ENCODE measurements around the gene TMPRSS4. TPM values are rescaled to one million over a fixed set of nuclear protein-coding genes. Genes with fewer than 3 reads are reported as not detected.

The TMPRSS4 gene
- total RNA-seq, 1 donor from 2014 or later, result 12.1 TPM

DNA sequence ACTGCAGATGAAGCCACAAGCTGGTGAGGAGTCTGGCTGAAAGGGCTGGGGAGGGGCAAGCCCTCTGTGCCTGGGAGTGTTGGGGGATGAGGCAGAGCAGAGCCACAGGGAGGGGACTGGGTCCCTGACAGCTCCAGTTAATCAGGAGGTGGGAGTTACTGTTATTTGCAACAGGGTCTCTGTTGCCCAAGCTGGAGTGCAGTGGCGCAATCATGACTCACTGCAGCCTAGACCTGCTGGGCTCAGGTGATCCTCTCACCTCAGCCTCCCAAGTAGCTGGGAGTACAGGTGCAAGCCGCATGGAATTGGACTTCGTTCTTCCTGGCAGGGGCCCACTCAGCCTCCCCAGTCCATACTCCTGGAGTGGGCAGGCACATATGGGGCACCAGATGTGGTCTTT lies 91.9 kb downstream of the TMPRSS4 start:
- TF ChIP-seq CTCF (IDR thresholded peaks at IDR 0.05; ENCODE audit: unreplicated experiment), result no peak
- no peak for DNase-seq (ENCODE audit: low spot score, unreplicated experiment)
- no peak overlapping the region for H3K27ac Mint-ChIP-seq
- H3K9me3 Mint-ChIP-seq (ENCODE audit: low read depth), result no peaks in the 10 kb centered on the region
- no peak overlapping the region for H3K4me3 Mint-ChIP-seq (ENCODE audit: low read depth)
- H3K27me3 Mint-ChIP-seq, result peaks cover 71% of the 10 kb centered on the region
- H3K4me1 Mint-ChIP-seq (ENCODE audit: low read depth), result no peaks in the 10 kb centered on the region
- H3K36me3 Mint-ChIP-seq (ENCODE audit: insufficient read depth), result no peaks in the 10 kb centered on the region

GRCh38 chr11:118169300-118170140 lies 92.6 kb downstream of the TMPRSS4 start:
- DNase-seq (ENCODE audit: low spot score, unreplicated experiment), result no peak
- no peak overlapping the region for H3K27ac Mint-ChIP-seq
- H3K36me3 Mint-ChIP-seq (ENCODE audit: insufficient read depth), result no peaks in the 10 kb centered on the region
- H3K27me3 Mint-ChIP-seq, result peaks cover 73% of the 10 kb centered on the region
- TF ChIP-seq CTCF (IDR thresholded peaks at IDR 0.05; ENCODE audit: unreplicated experiment), result no peak
- no peak overlapping the region for H3K4me3 Mint-ChIP-seq (ENCODE audit: low read depth)
- H3K9me3 Mint-ChIP-seq (ENCODE audit: low read depth), result no peaks in the 10 kb centered on the region
- no peaks in the 10 kb centered on the region for H3K4me1 Mint-ChIP-seq (ENCODE audit: low read depth)

GRCh38 chr11:118170231-118170630 lies 93.4 kb downstream of the TMPRSS4 start:
- no peak for TF ChIP-seq CTCF (IDR thresholded peaks at IDR 0.05; ENCODE audit: unreplicated experiment)
- Mint-ChIP-seq H3K4me1 (ENCODE audit: low read depth) (no peaks in the 10 kb centered on the region), H3K27me3 (peaks cover 80% of the 10 kb centered on the region), H3K36me3 (ENCODE audit: insufficient read depth) (no peaks in the 10 kb centered on the region), H3K9me3 (ENCODE audit: low read depth) (no peaks in the 10 kb centered on the region), H3K4me3 (ENCODE audit: low read depth) (no peak overlapping the region), H3K27ac (no peak overlapping the region)
- DNase-seq (ENCODE audit: low spot score, unreplicated experiment), result no peak

DNA sequence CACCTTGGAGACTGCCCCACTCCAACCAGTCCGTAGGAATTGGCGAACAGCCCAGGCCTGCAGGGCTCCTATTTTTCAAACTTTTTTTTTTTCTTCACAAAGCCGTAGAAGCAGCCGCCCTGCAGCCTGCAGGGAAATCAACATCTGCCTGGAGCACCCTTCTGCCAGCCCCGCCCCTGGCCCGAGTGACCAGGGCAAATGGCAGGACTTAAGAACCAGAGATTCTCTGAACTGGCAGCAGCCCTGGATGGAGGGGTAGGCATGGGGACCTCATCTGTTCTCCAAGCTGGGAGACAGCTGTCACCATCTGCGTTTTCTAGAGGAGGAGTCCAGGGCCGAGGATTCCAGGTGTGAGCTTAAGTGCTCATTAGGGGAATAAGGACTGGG lies 94.0 kb downstream of the TMPRSS4 start:
- TF ChIP-seq CTCF (IDR thresholded peaks at IDR 0.05; ENCODE audit: unreplicated experiment), result no peak
- H3K27me3 Mint-ChIP-seq, result peaks cover 87% of the 10 kb centered on the region
- no peak for DNase-seq (ENCODE audit: low spot score, unreplicated experiment)
- no peaks in the 10 kb centered on the region for H3K36me3 Mint-ChIP-seq (ENCODE audit: insufficient read depth)
- H3K4me3 Mint-ChIP-seq (ENCODE audit: low read depth), result no peak overlapping the region
- no peaks in the 10 kb centered on the region for H3K9me3 Mint-ChIP-seq (ENCODE audit: low read depth)
- H3K27ac Mint-ChIP-seq, result no peak overlapping the region
- H3K4me1 Mint-ChIP-seq (ENCODE audit: low read depth), result peaks cover 3% of the 10 kb centered on the region

Other genes with a start within 250 kb of the TMPRSS4 start
- 26.1 and 28.5 TPM in 2 replicates for gene FXYD6, start 200.4 kb upstream of the TMPRSS4 start, total RNA-seq
- gene TMPRSS13, start 147.7 kb upstream of the TMPRSS4 start, total RNA-seq, result 5.7 and 6.1 TPM in 2 replicates
- gene IL10RA, start 90.7 kb upstream of the TMPRSS4 start, total RNA-seq, result 0.62 and 0.72 TPM in 2 replicates
- not detected in 2 replicates for gene SMIM35, start 9.9 kb downstream of the TMPRSS4 start, total RNA-seq
- 0.16 TPM in 1 of 2 replicates, not detected in the other for gene SCN4B, start 75.7 kb downstream of the TMPRSS4 start, total RNA-seq
- 0.05 and 0.07 TPM in 2 replicates for gene SCN2B, start 99.6 kb downstream of the TMPRSS4 start, total RNA-seq
- 0.22 and 0.60 TPM in 2 replicates for gene JAML, start 147.9 kb downstream of the TMPRSS4 start, total RNA-seq
- gene MPZL3, start 175.3 kb downstream of the TMPRSS4 start, total RNA-seq, result 6.3 and 7.4 TPM in 2 replicates
- 22.4 and 22.9 TPM in 2 replicates for gene MPZL2, start 187.2 kb downstream of the TMPRSS4 start, total RNA-seq
- not detected in 2 replicates for gene CD3E, start 227.7 kb downstream of the TMPRSS4 start, total RNA-seq

All from progenitor cell of endocrine pancreas (in vitro differentiated cells).